HPDE6-E6E7 (cell line): Measurements from ENCODE around the gene ATAD2B.

ENCODE experiments used
- DNase-seq: peaks from one replicate; pipeline ENCODE4 v3.0.0; 2011; ENCODE audit warnings: missing footprints; ENCODE audit errors: extremely low spot score

The ATAD2B gene

DNA sequence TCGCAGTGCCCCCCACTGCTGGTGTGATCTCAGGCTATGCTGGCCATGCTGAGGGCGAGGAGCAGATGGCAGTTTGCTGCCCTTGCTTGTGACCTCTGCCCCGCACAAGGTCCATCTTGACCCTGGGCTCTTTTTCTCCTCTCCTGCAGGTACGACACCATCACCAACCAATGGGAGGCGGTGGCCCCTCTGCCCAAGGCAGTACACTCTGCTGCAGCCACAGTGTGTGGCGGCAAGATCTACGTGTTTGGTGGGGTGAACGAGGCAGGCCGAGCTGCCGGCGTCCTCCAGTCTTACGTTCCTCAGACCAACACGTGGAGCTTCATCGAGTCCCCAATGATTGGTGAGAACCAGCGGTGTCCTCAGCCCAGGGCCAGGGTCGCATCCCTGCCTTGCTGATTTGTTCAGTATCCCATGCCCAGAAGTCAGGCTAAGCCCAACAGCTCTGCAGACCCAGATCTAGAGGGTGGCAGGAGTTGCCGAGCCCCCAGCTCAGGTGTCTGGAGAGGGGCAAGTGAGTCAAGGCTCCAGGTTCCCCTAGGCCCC, 223.8 kb downstream of the ATAD2B start:
- no peak for DNase-seq

DNA sequence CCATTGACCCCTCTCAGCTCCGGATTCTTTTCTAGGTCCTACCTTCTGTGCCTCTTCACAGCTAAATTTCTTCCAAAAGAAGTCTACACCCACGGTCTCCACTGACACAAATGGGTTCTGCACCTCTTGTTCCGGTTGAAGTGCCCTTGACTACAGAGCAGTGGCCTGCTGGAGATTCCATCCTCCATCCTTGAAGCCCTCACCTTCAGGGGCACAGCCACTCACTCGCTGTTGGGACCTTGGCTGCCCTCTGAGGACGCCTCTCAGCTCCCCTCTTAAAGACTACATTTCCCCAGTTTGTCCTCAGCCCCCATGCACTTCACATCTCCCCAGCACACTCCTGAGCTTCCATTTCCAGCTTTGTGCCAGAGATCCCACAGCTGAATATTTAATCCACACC, 226.3 kb downstream of the ATAD2B start:
- DNase-seq: no peak

GRCh38 chr2:23699580-23699925, 227.4 kb downstream of the ATAD2B start:
- DNase-seq: no peak

GRCh38 chr2:23698721-23699579, 228.0 kb downstream of the ATAD2B start:
- no peak for DNase-seq
